CD14-positive monocyte (primary cell): ENCODE measurements around the gene TRIM29. TPM values are rescaled to one million over a fixed set of nuclear protein-coding genes. Genes with fewer than 3 reads are reported as not detected.

Experiments
- DNase-seq, 3 donors: peaks; one replicate each; pipeline ENCODE4 v3.0.0-alpha.2; 2011 to 2022
- H2AFZ ChIP-seq: 2 replicates; pipeline ENCODE4 v1.6.0; 2012; ENCODE audit warnings: mild to moderate bottlenecking, low read depth, low read length, inconsistent platforms; ENCODE audit not compliant: insufficient read depth, poor library complexity, severe bottlenecking
- H3K27ac ChIP-seq, 2 donors: 1 replicate in 1 of 2; 2 replicates in 1 of 2; pipeline ENCODE4 v1.5.1; 2012 to 2013; ENCODE audit warnings: low read length in 2 of 2, control low read depth in 1 of 2, inconsistent platforms in 1 of 2, low read depth in 1 of 2, mild to moderate bottlenecking in 1 of 2
- H3K27me3 ChIP-seq, 2 donors: one replicate each; pipeline versions ENCODE4 v1.6.0 to v1.6.1; 2011 to 2013; ENCODE audit warnings: low read length in 2 of 2; ENCODE audit not compliant: control insufficient read depth in 2 of 2, insufficient read depth in 2 of 2
- H3K36me3 ChIP-seq, 2 donors: replicated peaks in 1 of 2; 1 replicate in 1 of 2; 2 replicates in 1 of 2; pipeline versions ENCODE4 v1.5.1 to v1.6.1; 2012 to 2013; ENCODE audit warnings: low read length in 2 of 2, control low read depth in 1 of 2, inconsistent platforms in 1 of 2, mild to moderate bottlenecking in 1 of 2; ENCODE audit not compliant: insufficient read depth in 2 of 2, control insufficient read depth in 1 of 2
- H3K4me1 ChIP-seq, 2 donors: 1 replicate in 1 of 2; 2 replicates in 1 of 2; pipeline versions ENCODE4 v1.5.1 to v1.6.1; 2012 to 2013; ENCODE audit warnings: low read length in 2 of 2, control low read depth in 1 of 2, inconsistent platforms in 1 of 2, mild to moderate bottlenecking in 1 of 2, moderate library complexity in 1 of 2; ENCODE audit not compliant: insufficient read depth in 2 of 2, control insufficient read depth in 1 of 2
- H3K4me2 ChIP-seq: replicated peaks from 2 replicates; pipeline ENCODE3; 2012; ENCODE audit warnings: low read length, moderate library complexity, mild to moderate bottlenecking; ENCODE audit not compliant: poor library complexity, severe bottlenecking; ENCODE audit errors: extremely low read depth
- H3K4me3 ChIP-seq, 3 experiments: fragments of 200-600 bp in 1 of 3; sonication (generic) in 1 of 3; replicated peaks in 1 of 3; 1 replicate in 2 of 3; 2 replicates in 1 of 3; pipeline ENCODE4 v1.5.1; 2011 to 2013; ENCODE audit warnings: low read length in 3 of 3, mild to moderate bottlenecking in 3 of 3, control low read depth in 2 of 3, low read depth in 2 of 3, inconsistent platforms in 1 of 3, moderate library complexity in 1 of 3
- H3K79me2 ChIP-seq: 2 replicates; pipeline ENCODE4 v1.6.0; 2012; ENCODE audit warnings: mild to moderate bottlenecking, control low read depth, inconsistent platforms, low read length, moderate library complexity; ENCODE audit not compliant: insufficient read depth
- H3K9ac ChIP-seq: 2 replicates; pipeline ENCODE4 v1.6.0; 2017; ENCODE audit warnings: low read length, mild to moderate bottlenecking; ENCODE audit not compliant: insufficient read depth, poor library complexity, severe bottlenecking
- H3K9me3 ChIP-seq, 2 donors: replicated peaks in 1 of 2; 1 replicate in 1 of 2; 2 replicates in 1 of 2; pipeline versions ENCODE4 v1.5.1 to v1.6.1; 2012 to 2013; ENCODE audit warnings: low read length in 2 of 2, control low read depth in 1 of 2; ENCODE audit not compliant: control insufficient read depth in 1 of 2, insufficient read depth in 1 of 2
- H4K20me1 ChIP-seq: 2 replicates; pipeline ENCODE4 v1.6.0; 2012; ENCODE audit warnings: mild to moderate bottlenecking, low read length, control low read depth, moderate library complexity; ENCODE audit not compliant: insufficient read depth
- H3K27ac Mint-ChIP-seq, 7 donors: one replicate each; pipeline ENCODE4 v1.8.0; 2020; ENCODE audit warnings: mild to moderate bottlenecking in 7 of 7, mixed read lengths in 7 of 7, moderate library complexity in 6 of 7, inconsistent platforms in 2 of 7
- H3K27me3 Mint-ChIP-seq, 3 donors: one replicate each; pipeline ENCODE4 v1.8.0; 2021 to 2022; ENCODE audit warnings: low read depth in 3 of 3, mild to moderate bottlenecking in 3 of 3, mixed read lengths in 3 of 3, moderate library complexity in 3 of 3, inconsistent platforms in 1 of 3
- H3K36me3 Mint-ChIP-seq, 2 donors: one replicate each; pipeline ENCODE4 v1.8.0; 2020; ENCODE audit warnings: mixed read lengths in 2 of 2, inconsistent platforms in 1 of 2, mild to moderate bottlenecking in 1 of 2
- H3K4me1 Mint-ChIP-seq: one replicate; pipeline ENCODE4 v1.8.0; 2020; ENCODE audit warnings: mild to moderate bottlenecking, mixed read lengths
- H3K4me3 Mint-ChIP-seq, 2 donors: one replicate each; pipeline ENCODE4 v1.8.0; 2020; ENCODE audit warnings: mild to moderate bottlenecking in 2 of 2, mixed read lengths in 2 of 2, moderate library complexity in 1 of 2
- H3K9me3 Mint-ChIP-seq, 7 donors: one replicate each; pipeline ENCODE4 v1.8.0; 2020 to 2022; ENCODE audit warnings: mixed read lengths in 7 of 7, mild to moderate bottlenecking in 6 of 7, moderate library complexity in 6 of 7, inconsistent platforms in 2 of 7
- CTCF ChIP-seq: fragments of 200-600 bp; IDR thresholded peaks from one replicate; pipeline ENCODE4 v1.8.0; 2022; ENCODE audit warnings: antibody characterized with exemption, mild to moderate bottlenecking
- WGBS: methylation state at CpG from one replicate; pipeline ENCODE4 v1.1.5; 2013; ENCODE audit warnings: missing lambda C conversion rate; ENCODE audit not compliant: insufficient coverage; 5-methylcytosine and 5-hydroxymethylcytosine counted together
- intact Hi-C, 2 donors: fragments of 100-400 bp; cut with micrococcal nuclease; formaldehyde crosslinking; loops; one replicate each; pipeline versions ENCODE4 v1.15.0 to v1.15.1; 2023
- polyA plus RNA-seq, 3 donors: library from polyadenylated mRNA; depleted of rRNA in 1 of 3; unstranded in 2 of 3; stranded (reverse) in 1 of 3; fragments of 300-500 nt in 2 of 3; fragments of >200 nt in 1 of 3; fragmentation: Illumina TruSeq in 2 of 3; gene quantifications; 1 replicate in 2 of 3; 2 replicates in 1 of 3; pipeline ENCODE4 v1.2.3, GENCODE V29; 2012 to 2021

Gene TRIM29
- polyA plus RNA-seq, 3 donors = not detected

GRCh38 chr11:120137187-120137610, 714 bp downstream of the TRIM29 start:
- H3K4me3 ChIP-seq = no peak overlapping the region
- Mint-ChIP-seq H3K9me3 (no peaks in the 10 kb centered on the region), H3K4me1 (no peaks in the 10 kb centered on the region), H3K27ac (no peak overlapping the region), H3K4me3 (no peak overlapping the region), H3K27me3 (peaks cover 8 to 9% (median 8%) of the 10 kb centered on the region in 3 donors), H3K36me3 (no peaks in the 10 kb centered on the region)
- no peaks in the 10 kb centered on the region for H3K27me3 ChIP-seq
- no peak overlapping the region for H3K9ac ChIP-seq
- H2AFZ ChIP-seq = no peak overlapping the region
- H3K36me3 ChIP-seq = no peaks in the 10 kb centered on the region
- no peak for DNase-seq
- intact Hi-C loops = no loop called here
- H3K4me1 ChIP-seq = no peaks in the 10 kb centered on the region
- no peak overlapping the region for H3K27ac ChIP-seq
- H3K9me3 ChIP-seq = no peaks in the 10 kb centered on the region
- WGBS = 94% methylated on average over 24 of the region's 24 CpGs
- no peak overlapping the region for H3K4me2 ChIP-seq
- H3K79me2 ChIP-seq = no peaks in the 10 kb centered on the region
- no peaks in the 10 kb centered on the region for H4K20me1 ChIP-seq
- TF ChIP-seq CTCF = no peak

- no peaks in the 10 kb centered on the region for H4K20me1 ChIP-seq
- no peak overlapping the region for H3K9ac ChIP-seq
- Mint-ChIP-seq H3K9me3 (no peaks in the 10 kb centered on the region), H3K27me3 (peaks cover 5 to 9% (median 8%) of the 10 kb centered on the region in 3 donors), H3K4me1 (no peaks in the 10 kb centered on the region), H3K27ac (no peak overlapping the region), H3K36me3 (no peaks in the 10 kb centered on the region), H3K4me3 (no peak overlapping the region)
- no peak for DNase-seq
- H3K9me3 ChIP-seq = no peaks in the 10 kb centered on the region
- no peak overlapping the region for H2AFZ ChIP-seq
- no peak overlapping the region for H3K4me3 ChIP-seq
- H3K4me2 ChIP-seq = no peak overlapping the region
- no peaks in the 10 kb centered on the region for H3K36me3 ChIP-seq
- no peak overlapping the region for H3K27ac ChIP-seq
- intact Hi-C loops = no loop called here
- no peak for TF ChIP-seq CTCF
- H3K27me3 ChIP-seq = no peaks in the 10 kb centered on the region
- WGBS = no CpG with 5 or more reads among the region's 7 CpGs
- H3K4me1 ChIP-seq = no peaks in the 10 kb centered on the region
- no peaks in the 10 kb centered on the region for H3K79me2 ChIP-seq
These were observed 1.6 kb downstream of the TRIM29 start for GRCh38 chr11:120136356-120136755.
